Hematopoietic multipotent progenitor cell treated with erythropoietin and hydrocortisone succinate and interleukin-3 and kit ligand, for 17 days (in vitro differentiated cells): ENCODE measurements around the gene ZNF775.

ENCODE experiments used
- DNase-seq: peaks from one replicate; pipeline ENCODE4 v3.0.0-alpha.2; 2015; ENCODE audit warnings: low spot score

Gene ZNF775

GRCh38 chr7:150368884-150369747, 10.0 kb upstream of the ZNF775 start:
- no peak for DNase-seq

GRCh38 chr7:150369748-150370501, 9.2 kb upstream of the ZNF775 start:
- no peak for DNase-seq

GRCh38 chr7:150370612-150371071, 8.5 kb upstream of the ZNF775 start:
- no peak for DNase-seq

- no peak for DNase-seq
Measured at GRCh38 chr7:150371131-150371995, 7.8 kb upstream of the ZNF775 start.

- DNase-seq, result no peak
Measured at GRCh38 chr7:150371996-150372270, 7.2 kb upstream of the ZNF775 start.

GRCh38 chr7:150372271-150373048, 6.7 kb upstream of the ZNF775 start:
- DNase-seq, result no peak

- DNase-seq, result no peak
Measured at GRCh38 chr7:150373049-150373801, 5.9 kb upstream of the ZNF775 start.

GRCh38 chr7:150374026-150374425, 5.1 kb upstream of the ZNF775 start:
- DNase-seq, result no peak

- DNase-seq, result no peak
Measured at GRCh38 chr7:150374472-150374871, 4.7 kb upstream of the ZNF775 start.

- no peak for DNase-seq
Measured at GRCh38 chr7:150375662-150376521, 3.2 kb upstream of the ZNF775 start.

- DNase-seq, result no peak
Measured at GRCh38 chr7:150376560-150376959, 2.6 kb upstream of the ZNF775 start.

- DNase-seq, result no peak
Measured at GRCh38 chr7:150377196-150377595, 1.9 kb upstream of the ZNF775 start.

GRCh38 chr7:150377635-150378034, 1.5 kb upstream of the ZNF775 start:
- no peak for DNase-seq

- DNase-seq, result peak; percentile 33
Measured at GRCh38 chr7:150378115-150378852, 846 bp upstream of the ZNF775 start.

- peak; percentile 45 for DNase-seq
Measured at GRCh38 chr7:150379441-150380379, 580 bp downstream of the ZNF775 start.

GRCh38 chr7:150380463-150380862, 1.3 kb downstream of the ZNF775 start:
- DNase-seq, result no peak

- no peak for DNase-seq
Measured at GRCh38 chr7:150381096-150381495, 2.0 kb downstream of the ZNF775 start.

GRCh38 chr7:150381785-150382122, 2.6 kb downstream of the ZNF775 start:
- DNase-seq, result no peak
